Adrenal gland (tissue), 12 donors: ENCODE data around the gene NAV2. TPM values are rescaled to one million over a fixed set of nuclear protein-coding genes. Genes with fewer than 3 reads are reported as not detected.

ENCODE experiments used
- DNase-seq, 7 donors: peaks; one replicate each; pipeline ENCODE4 v3.0.0-alpha.2; 2019 to 2020
- H3K27ac ChIP-seq, 5 donors: fragments of 200-600 bp; sonication (generic) in 4 of 5; 1 replicate in 3 of 5; 2 replicates in 2 of 5; pipeline versions ENCODE4 v1.5.1 to v1.8.0; 2016 to 2020; ENCODE audit warnings: mild to moderate bottlenecking in 1 of 5
- H3K27me3 ChIP-seq: fragments of 200-600 bp; 2 replicates; pipeline ENCODE4 v1.8.0; 2021
- H3K36me3 ChIP-seq, 2 donors: fragments of 200-600 bp; replicated peaks in 1 of 2; 1 replicate in 1 of 2; 2 replicates in 1 of 2; pipeline versions ENCODE4 v1.5.1 to v1.8.0; 2018 to 2022
- H3K4me1 ChIP-seq, 2 donors: fragments of 200-600 bp; replicated peaks in 1 of 2; 1 replicate in 1 of 2; 2 replicates in 1 of 2; pipeline versions ENCODE4 v1.5.1 to v1.8.0; 2018 to 2021
- H3K4me3 ChIP-seq, 4 donors: fragments of 200-600 bp; sonication (generic) in 3 of 4; one replicate each; pipeline ENCODE4 v1.5.1; 2016 to 2018
- H3K9me3 ChIP-seq, 3 donors: fragments of 200-600 bp; sonication (generic) in 1 of 3; replicated peaks in 1 of 3; 1 replicate in 2 of 3; 2 replicates in 1 of 3; pipeline versions ENCODE4 v1.5.1 to v1.8.0; 2016 to 2021
- CTCF ChIP-seq, 6 experiments: fragments of 450-650 bp in 4 of 6; fragments of 200-600 bp in 2 of 6; sonication (generic) in 1 of 6; IDR thresholded peaks; 1 replicate in 5 of 6; 2 replicates in 1 of 6; pipeline versions ENCODE4 v1.5.1 to v1.8.0; 2016 to 2021; ENCODE audit warnings: antibody characterized with exemption in 6 of 6, mild to moderate bottlenecking in 2 of 6, moderate library complexity in 1 of 6
- POLR2A ChIP-seq, 2 donors: fragments of 450-650 bp; IDR thresholded peaks; one replicate each; pipeline ENCODE4 v1.6.1; 2017; ENCODE audit warnings: antibody characterized with exemption in 2 of 2, mild to moderate bottlenecking in 2 of 2, moderate library complexity in 1 of 2
- WGBS, 4 donors: extraction: QIAGEN DNeasy Blood & Tissue Kit in 2 of 4; methylation state at CpG; one replicate each; pipeline versions ENCODE4 v1.1.5 to v1.1.7; 2013 to 2017; 5-methylcytosine and 5-hydroxymethylcytosine counted together
- intact Hi-C, 2 donors: fragments of 100-400 bp; cut with DNase I; formaldehyde crosslinking; loops; one replicate each; pipeline versions ENCODE4 v1.14.1 to v1.15.0; 2022 to 2023
- polyA plus RNA-seq, 3 donors: library from polyadenylated mRNA; stranded (reverse); fragments of 200-250 nt in 2 of 3; fragments of 350-450 nt in 1 of 3; fragmentation: Illumina TruSeq in 1 of 3; extraction: RNeasy Lipid Tissue Mini Kit (QIAGEN cat#74804) in 1 of 3; gene quantifications; one replicate each; pipeline ENCODE4 v1.2.3, GENCODE V29; 2013 to 2014
- total RNA-seq, 9 donors: library from RNA; depleted of rRNA in 4 of 9; stranded (reverse); fragments of >200 nt in 4 of 9; fragments of 120-200 nt in 1 of 9; fragmentation: NEBNext Ultra II Directional in 1 of 9; extraction: Animal tissue kit (Norgen Biotek cat#: 25700) in 1 of 9; gene quantifications; one replicate each; pipeline versions ENCODE4 v1.1.0 to v1.2.4, GENCODE V29; 2013 to 2023
- donor health status: healthy with polysubstance abuse.
- donor health status: Bipolar disorder and iron deficiency.
- donor health status: DM: yes; HTN: yes; CAD: no.
- donor health status: DM: no; HTN: no; CAD: no.
- donor health status: DM: no; HTN: no; CAD: no.
- donor health status: DM: yes; HTN: yes; CAD: no.

The NAV2 gene
- total and polyA plus RNA-seq, 12 donors, result 1.6 to 9.2 (median 5.5) TPM

DNA sequence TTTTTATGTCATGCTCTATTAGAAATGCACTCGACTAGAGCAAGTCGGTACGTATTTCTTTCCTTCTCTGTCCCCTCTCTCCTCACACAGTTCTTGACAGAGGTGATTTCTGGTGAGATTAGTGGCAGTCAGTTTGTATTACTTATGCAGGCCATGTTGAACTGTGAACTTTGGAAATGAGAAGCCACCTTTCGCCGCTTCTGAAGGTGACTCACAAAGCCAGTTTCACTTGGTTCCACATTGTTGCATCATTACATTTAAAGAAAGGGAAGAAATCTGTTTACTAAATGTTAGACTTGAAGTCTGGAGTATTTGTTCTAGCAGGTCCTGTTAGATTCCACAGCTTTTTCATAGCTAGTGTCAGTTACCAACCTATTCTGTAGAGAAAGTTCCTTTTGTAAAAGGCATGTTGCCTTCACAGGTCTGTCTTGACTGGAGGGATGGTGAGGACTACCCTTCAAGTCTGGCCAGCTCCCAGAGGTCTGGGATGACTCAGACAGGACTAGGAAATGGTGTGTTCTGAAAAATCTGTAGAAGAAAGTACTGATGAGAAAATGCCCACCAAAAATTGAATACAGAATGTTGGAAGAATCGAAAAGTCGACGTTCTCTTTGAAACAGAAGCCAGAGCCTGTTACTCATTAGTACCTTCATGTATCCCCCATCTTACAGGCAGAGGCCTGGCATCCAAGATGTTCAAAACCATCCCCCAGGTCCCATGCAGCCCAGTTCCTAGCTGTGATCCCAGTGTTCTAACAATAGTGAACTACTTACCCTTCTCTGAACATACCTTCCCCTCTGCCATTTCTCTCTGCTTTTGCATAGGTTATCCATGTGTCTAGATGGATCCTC, 266.3 kb downstream of the NAV2 start:
- Histone ChIP-seq H3K27me3 (no peaks in the 10 kb centered on the region), H3K27ac (no peak overlapping the region), H3K9me3 (no peaks in the 10 kb centered on the region), H3K4me3 (no peak overlapping the region), H3K36me3 (no peaks in the 10 kb centered on the region), H3K4me1 (no peaks in the 10 kb centered on the region)
- DNase-seq, result no peak
- no peak for TF ChIP-seq POLR2A (IDR thresholded peaks at IDR 0.05)
- TF ChIP-seq CTCF (IDR thresholded peaks at IDR 0.05), result no peak
- intact Hi-C loops, result no loop called here
- 88 to 95% (median 92%) methylated on average over 8 of the region's 8 CpGs for WGBS, 4 donors

DNA sequence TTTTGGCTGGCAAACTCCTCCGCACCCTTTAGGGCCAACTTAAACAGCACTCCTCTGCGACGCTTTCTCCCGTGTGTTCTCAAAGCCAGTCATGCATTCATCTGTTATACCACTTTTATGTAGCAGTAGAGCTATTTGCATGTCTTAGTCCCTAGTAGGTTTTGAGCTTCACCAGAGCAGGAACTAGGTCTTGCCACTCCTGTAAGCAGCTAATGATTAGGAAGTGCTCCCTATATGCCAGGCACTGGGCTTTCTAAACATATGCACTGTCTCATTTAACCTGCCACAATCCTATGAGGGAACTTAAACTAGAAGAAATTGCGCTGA, 266.8 kb downstream of the NAV2 start:
- no peaks in the 10 kb centered on the region for H3K9me3 ChIP-seq
- intact Hi-C loops, result no loop called here
- H3K36me3 ChIP-seq, result no peaks in the 10 kb centered on the region
- H3K4me1 ChIP-seq, result no peaks in the 10 kb centered on the region
- no peak overlapping the region for H3K4me3 ChIP-seq
- no peaks in the 10 kb centered on the region for H3K27me3 ChIP-seq
- TF ChIP-seq POLR2A (IDR thresholded peaks at IDR 0.05) (no peak), CTCF (IDR thresholded peaks at IDR 0.05) (no peak)
- DNase-seq, result no peak
- WGBS, 4 donors, result 94 to 98% (median 97%) methylated on average over 5 of the region's 5 CpGs
- H3K27ac ChIP-seq, result no peak overlapping the region

DNA sequence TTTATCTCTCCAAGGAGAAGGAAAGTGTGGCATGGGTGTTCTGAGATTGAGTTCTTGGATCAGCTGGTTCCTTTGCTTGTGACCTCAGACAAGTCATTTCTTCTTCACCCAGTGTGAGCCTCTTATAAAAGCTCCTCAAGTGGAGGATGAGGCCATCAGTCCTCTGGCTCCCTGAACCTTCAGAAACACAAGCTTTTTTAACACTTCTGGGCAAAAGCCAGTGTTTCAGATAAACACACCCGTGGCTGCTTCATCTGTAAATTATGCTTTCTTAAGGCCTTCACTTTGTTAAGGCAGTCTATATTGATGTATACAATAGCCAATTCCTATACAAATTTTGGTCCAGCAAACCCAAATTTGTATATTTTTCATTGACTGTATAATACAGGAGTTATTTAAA, 267.8 kb downstream of the NAV2 start:
- no peak for DNase-seq
- 64 to 74% (median 69%) methylated on average over 1 of the region's 1 CpG for WGBS, 4 donors
- Histone ChIP-seq H3K27me3 (no peaks in the 10 kb centered on the region), H3K27ac (no peak overlapping the region), H3K9me3 (no peaks in the 10 kb centered on the region), H3K36me3 (no peaks in the 10 kb centered on the region), H3K4me1 (no peaks in the 10 kb centered on the region), H3K4me3 (no peak overlapping the region)
- intact Hi-C loops, result no loop called here
- TF ChIP-seq CTCF (IDR thresholded peaks at IDR 0.05), result no peak
- no peak for TF ChIP-seq POLR2A (IDR thresholded peaks at IDR 0.05)

DNA sequence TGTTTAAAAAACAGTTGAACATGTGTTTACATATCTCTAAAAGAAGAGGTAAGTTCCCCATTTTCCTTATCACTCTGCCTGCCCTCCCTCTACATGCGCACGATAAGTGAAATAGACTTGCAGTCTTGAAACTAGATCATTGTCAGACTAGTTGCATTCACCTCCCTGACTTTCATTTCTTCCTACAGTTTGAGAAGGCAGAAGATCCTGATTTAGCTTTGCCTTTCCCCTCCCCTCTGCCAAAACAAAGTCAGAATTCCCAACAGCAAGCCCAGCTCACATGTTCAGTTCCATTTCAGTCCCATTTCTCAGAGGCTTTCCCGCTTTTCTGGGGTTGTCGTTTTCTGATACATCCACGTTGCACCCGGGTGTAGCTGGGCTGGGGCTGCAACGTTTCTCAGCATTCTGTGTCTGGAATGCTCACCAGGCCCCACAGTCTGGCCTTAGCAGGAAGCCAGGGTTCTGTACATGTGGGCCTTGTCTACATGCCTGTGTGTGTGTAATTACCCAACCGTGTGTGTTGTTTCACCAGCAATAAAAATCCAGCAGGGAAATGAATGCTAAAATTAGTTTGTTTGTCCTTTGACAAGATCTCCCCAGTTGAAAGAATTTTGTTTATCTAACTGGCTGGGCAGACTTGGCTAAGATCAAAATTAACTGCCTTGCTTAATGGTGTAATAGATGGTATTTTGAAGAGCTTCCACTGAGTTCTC, 268.5 kb downstream of the NAV2 start:
- Histone ChIP-seq H3K4me1 (no peaks in the 10 kb centered on the region), H3K27me3 (no peaks in the 10 kb centered on the region), H3K36me3 (no peaks in the 10 kb centered on the region), H3K27ac (peak overlapping the region in 1 of 5 donors; percentile 41), H3K9me3 (no peaks in the 10 kb centered on the region), H3K4me3 (no peak overlapping the region)
- intact Hi-C loops, result no loop called here
- TF ChIP-seq CTCF (IDR thresholded peaks at IDR 0.05) (no peak), POLR2A (IDR thresholded peaks at IDR 0.05) (no peak)
- DNase-seq, result no peak
- 64 to 70% (median 65%) methylated on average over 8 of the region's 8 CpGs for WGBS, 4 donors
